GM03348 (cell line): Measurements from ENCODE around the gene RABL3.
"Not testable (repeated sequence)": the region's sequence is repeated elsewhere in the genome, so short reads cannot be mapped to it uniquely, and the experiment has no call there.

ENCODE experiments used
- DNase-seq: peaks from one replicate; pipeline ENCODE4 v3.0.0; 2012; ENCODE audit warnings: low spot score

RABL3 gene

GRCh38 chr3:120683213-120683612, 59.1 kb downstream of the RABL3 start:
- DNase-seq, result peak; percentile 12

- no peak for DNase-seq
Measured at GRCh38 chr3:120682095-120682681, 60.1 kb downstream of the RABL3 start, which contains the start of gene HGD. HGD (minus strand) TSS chr3:120682239; CDS start chr3:120682111, 128 bp downstream.

GRCh38 chr3:120681506-120682038, 60.7 kb downstream of the RABL3 start:
- no peak for DNase-seq

GRCh38 chr3:120681018-120681417, 61.3 kb downstream of the RABL3 start:
- DNase-seq, result no peak

- no peak for DNase-seq
Measured at GRCh38 chr3:120680193-120680894, 62.0 kb downstream of the RABL3 start.

GRCh38 chr3:120678984-120679383, 63.3 kb downstream of the RABL3 start:
- DNase-seq, result no peak

GRCh38 chr3:120678331-120678947, 63.9 kb downstream of the RABL3 start:
- DNase-seq, result peak; percentile 41

- DNase-seq, result not testable (repeated sequence)
Measured at GRCh38 chr3:120677193-120677592, 65.1 kb downstream of the RABL3 start.

GRCh38 chr3:120673116-120673515, 69.2 kb downstream of the RABL3 start:
- DNase-seq, result no peak

GRCh38 chr3:120670576-120670975, 71.7 kb downstream of the RABL3 start:
- DNase-seq, result no peak

- no peak for DNase-seq
Measured at GRCh38 chr3:120664926-120665325, 77.4 kb downstream of the RABL3 start.

- no peak for DNase-seq
Measured at GRCh38 chr3:120661945-120662344, 80.4 kb downstream of the RABL3 start.

- DNase-seq, result no peak
Measured at GRCh38 chr3:120661106-120661905, 81.0 kb downstream of the RABL3 start.

GRCh38 chr3:120659834-120660233, 82.5 kb downstream of the RABL3 start:
- DNase-seq, result no peak

- no peak for DNase-seq
Measured at GRCh38 chr3:120659285-120659684, 83.0 kb downstream of the RABL3 start.

GRCh38 chr3:120652896-120653545, 89.3 kb downstream of the RABL3 start:
- DNase-seq, result no peak

- no peak for DNase-seq
Measured at GRCh38 chr3:120652281-120652680, 90.0 kb downstream of the RABL3 start.

GRCh38 chr3:120650311-120650710, 92.0 kb downstream of the RABL3 start:
- DNase-seq, result peak; percentile 42

GRCh38 chr3:120649830-120650233, 92.5 kb downstream of the RABL3 start:
- no peak for DNase-seq

- DNase-seq, result peak; percentile 16
Measured at GRCh38 chr3:120648290-120648689, 94.0 kb downstream of the RABL3 start.

GRCh38 chr3:120646771-120647432, 95.4 kb downstream of the RABL3 start:
- no peak for DNase-seq
